Astrocyte of the hippocampus (primary cell): ENCODE measurements around the gene RSPH9.

ENCODE experiments used
- DNase-seq: peaks from one replicate; pipeline ENCODE4 v3.0.0; 2011; ENCODE audit warnings: low read depth, low spot score

The RSPH9 gene

GRCh38 chr6:43644940-43645612 is at the start of gene RSPH9:
Gene RSPH9, plus strand, starts transcription at chr6:43645036. Its CDS starts 63 bp downstream, at chr6:43645099.
- DNase-seq = peak; percentile 84

- DNase-seq = no peak
Observed at GRCh38 chr6:43600595-43600994, 44.2 kb upstream of the RSPH9 start.

- peak; percentile 55 for DNase-seq
Observed at GRCh38 chr6:43604174-43604573, 40.7 kb upstream of the RSPH9 start.

- no peak for DNase-seq
Observed at GRCh38 chr6:43606019-43606418, 38.8 kb upstream of the RSPH9 start.

- peak; percentile 89 for DNase-seq
Observed at GRCh38 chr6:43608310-43608763, 36.5 kb upstream of the RSPH9 start.

- DNase-seq = no peak
Observed at GRCh38 chr6:43608807-43609206, 36.0 kb upstream of the RSPH9 start.

- no peak for DNase-seq
Observed at GRCh38 chr6:43609402-43609801, 35.4 kb upstream of the RSPH9 start.

GRCh38 chr6:43610431-43610830 is 34.4 kb upstream of the RSPH9 start:
- DNase-seq = no peak

GRCh38 chr6:43613721-43614395 is 31.0 kb upstream of the RSPH9 start:
- no peak for DNase-seq

- no peak for DNase-seq
Observed at GRCh38 chr6:43614396-43614730, 30.5 kb upstream of the RSPH9 start.

GRCh38 chr6:43616725-43617472 is 27.9 kb upstream of the RSPH9 start:
- DNase-seq = no peak

- no peak for DNase-seq
Observed at GRCh38 chr6:43621078-43621835, 23.6 kb upstream of the RSPH9 start.

GRCh38 chr6:43621836-43622180 is 23.0 kb upstream of the RSPH9 start:
- DNase-seq = no peak

- DNase-seq = no peak
Observed at GRCh38 chr6:43622541-43622940, 22.3 kb upstream of the RSPH9 start.

GRCh38 chr6:43623880-43624785 is 20.7 kb upstream of the RSPH9 start:
- no peak for DNase-seq

GRCh38 chr6:43624786-43625288 is 20.0 kb upstream of the RSPH9 start:
- no peak for DNase-seq

- no peak for DNase-seq
Observed at GRCh38 chr6:43625393-43625992, 19.3 kb upstream of the RSPH9 start.

- peak; percentile 94 for DNase-seq
Observed at GRCh38 chr6:43627008-43627825, 17.6 kb upstream of the RSPH9 start.

- DNase-seq = peak; percentile 66
Observed at GRCh38 chr6:43628393-43629103, 16.3 kb upstream of the RSPH9 start.
